ENCODE data around the gene CLEC19A. TPM values are rescaled to one million over a fixed set of nuclear protein-coding genes. Genes with fewer than 3 reads are reported as not detected.

The CLEC19A gene
- not detected in 2 replicates for polyA plus RNA-seq (2014; cell fraction: cytosol; rRNA removed)
- 0.06 TPM in 1 of 2 replicates, not detected in the other for polyA plus RNA-seq (2014; cell fraction: nucleus; rRNA removed)

DNA sequence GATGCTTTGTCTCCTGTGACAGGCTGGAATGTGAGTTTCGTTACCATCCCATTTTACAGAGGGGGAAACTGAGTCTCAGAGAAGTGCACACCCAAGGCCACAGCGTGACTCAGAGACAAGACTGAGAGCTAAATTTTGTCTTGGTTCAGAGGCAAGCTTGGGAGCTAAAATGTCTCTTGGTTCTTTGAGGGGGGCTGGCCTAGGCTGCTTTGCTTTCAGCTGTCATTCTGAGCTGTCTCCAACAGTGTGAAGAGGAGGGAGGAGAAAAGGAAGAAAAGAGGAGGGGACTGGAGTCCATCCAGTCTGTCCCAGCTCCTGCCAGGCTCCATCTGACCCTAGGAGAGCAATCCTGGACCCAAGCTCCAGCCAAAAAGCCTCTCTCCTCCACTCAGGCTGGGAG lies at the start of gene CLEC19A:
CLEC19A (plus strand) TSS at position 301 of the 400 bp plus-strand sequence. CDS start 121 bp downstream, outside the sequence.
- no peak for DNase-seq (ENCODE audit: low spot score)

DNA sequence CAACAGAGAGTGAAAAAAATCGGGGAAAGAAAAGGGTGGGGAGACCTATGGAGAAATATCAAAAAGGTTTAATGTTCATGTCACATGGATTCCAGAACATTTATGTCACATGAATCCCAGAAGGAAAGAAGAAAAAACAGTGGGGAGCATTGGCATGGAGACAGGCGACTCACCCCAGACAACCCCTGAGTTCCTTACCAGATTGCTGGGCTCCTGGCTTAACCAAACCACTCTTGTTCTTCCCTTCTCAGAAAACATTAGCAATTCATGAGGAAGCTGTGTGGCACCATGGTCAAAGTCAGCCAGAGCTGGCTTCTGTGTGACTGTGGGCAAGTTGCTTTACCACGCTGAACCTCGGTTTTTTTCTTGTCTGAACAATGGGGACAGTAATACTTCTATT lies 49.6 kb upstream of the CLEC19A start:
- no peak for DNase-seq (ENCODE audit: low spot score)

DNA sequence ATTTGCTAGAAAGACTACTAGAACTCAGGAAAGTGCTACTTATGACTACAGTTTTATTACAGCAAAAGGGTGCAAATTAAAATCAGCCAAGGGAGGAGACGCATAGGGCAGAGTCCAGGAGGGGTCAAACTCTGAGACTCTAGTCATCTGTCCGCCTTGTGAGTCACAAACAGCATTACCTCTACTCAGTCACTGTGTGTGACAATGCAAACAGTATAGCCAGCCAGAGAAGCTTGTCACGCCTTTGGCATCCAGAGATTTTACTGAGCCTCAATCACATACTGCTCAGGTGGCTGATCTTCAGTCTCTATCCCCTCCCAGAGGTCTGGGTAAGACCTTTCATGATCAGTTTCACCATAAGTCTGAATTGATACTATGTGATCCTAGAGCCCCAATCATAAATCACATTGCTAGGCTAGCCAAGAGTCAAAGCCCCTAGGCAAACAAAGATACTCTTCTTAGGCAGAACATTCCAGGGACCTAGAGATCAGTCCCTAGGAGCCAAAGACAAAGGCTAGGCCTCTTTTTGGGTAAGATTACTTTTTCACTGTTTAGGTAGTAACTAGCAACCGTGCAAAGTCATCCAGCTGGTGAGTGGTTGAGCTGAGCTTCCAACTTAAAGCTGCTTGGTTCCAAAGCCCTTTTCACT lies 48.8 kb upstream of the CLEC19A start:
- no peak for DNase-seq (ENCODE audit: low spot score)

DNA sequence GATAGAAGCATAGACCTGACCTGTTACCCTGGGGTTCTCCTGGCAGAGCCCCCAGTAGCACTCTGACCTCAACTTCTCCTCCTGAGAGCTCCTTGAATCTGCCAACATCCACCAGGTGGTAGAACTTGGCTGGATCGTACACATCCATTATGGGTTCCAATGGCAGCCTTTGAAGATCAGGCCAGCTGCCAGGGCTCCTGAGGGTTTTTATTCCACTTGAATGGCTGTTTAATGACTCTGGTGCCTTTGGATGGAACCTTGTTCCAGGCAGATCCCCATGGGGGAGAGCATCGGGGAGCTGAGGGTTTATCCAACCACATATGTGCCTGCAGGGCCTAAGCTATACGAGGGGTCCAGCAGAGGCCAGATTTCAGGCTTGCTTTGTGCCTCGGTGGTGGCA lies 47.1 kb upstream of the CLEC19A start:
- DNase-seq (ENCODE audit: low spot score): no peak

DNA sequence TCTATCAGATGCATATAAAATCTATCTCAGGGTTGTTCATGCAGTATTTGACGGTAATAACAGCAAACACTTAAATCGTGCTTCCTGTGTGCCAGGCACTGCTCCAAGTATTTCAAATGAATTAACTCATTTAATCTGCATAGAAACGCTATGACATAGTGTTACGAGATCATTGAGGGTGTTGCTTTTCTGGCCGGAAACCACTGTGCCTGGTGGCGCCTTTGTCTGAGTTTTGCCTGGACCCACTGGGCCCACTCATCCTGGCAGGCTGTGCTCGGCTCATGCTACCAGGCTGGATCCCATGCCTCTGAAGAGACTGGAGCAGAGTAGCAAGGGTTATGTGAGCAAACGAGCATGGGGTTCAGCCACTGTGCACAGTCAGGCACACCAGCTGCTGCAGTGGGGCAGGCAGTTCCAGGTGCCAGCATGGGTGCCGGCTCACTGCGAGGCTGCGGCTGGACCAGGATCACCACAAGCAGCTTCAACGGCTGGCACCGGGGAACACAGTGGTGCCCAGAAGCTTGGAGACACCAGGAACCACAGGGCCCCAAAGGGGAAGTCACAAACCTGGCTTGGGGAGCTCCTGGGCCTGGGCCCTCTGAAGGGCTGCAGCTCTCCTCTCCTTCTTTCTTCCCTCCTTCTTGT lies 45.9 kb upstream of the CLEC19A start:
- no peak for DNase-seq (ENCODE audit: low spot score)

DNA sequence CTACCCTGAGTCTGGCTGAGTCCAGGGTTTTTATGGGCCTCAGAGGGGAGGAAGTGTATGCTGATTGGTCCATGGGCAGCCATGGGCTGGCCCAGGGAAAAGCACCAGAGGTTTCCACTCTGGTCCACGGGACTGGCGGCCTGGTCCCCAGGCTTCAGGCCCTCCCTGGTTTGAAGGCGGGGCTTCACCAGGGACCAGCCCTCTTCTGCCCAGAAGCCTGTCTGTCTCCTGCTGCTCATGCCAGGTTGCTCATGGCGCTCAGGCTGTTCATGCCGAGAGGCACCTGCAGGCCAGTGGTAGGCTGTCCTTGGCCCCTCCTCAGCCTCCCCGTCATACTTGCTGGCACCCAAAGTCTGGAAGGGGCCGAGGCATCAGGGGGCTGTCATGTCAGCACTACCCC lies 45.0 kb upstream of the CLEC19A start:
- DNase-seq (ENCODE audit: low spot score): no peak

DNA sequence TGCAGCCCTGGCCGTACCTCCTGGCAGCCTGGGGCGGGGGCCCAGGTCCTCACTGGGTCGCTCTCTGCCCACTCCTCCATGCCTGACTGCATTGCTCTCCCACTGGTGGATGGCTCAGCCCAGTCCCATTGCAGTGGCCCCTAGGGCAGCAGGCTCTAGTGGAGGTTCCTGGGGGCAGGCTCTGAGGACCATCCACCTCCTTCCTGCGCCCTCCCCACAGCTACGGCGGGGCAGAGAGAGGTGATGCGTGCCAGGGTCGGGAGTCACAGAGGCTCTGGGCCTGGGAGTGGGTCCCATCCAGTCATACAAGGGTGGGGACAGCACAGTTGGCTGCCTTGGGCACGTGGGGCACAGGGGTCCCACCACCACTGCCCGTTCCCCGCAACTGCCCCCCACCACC lies 44.0 kb upstream of the CLEC19A start:
- DNase-seq (ENCODE audit: low spot score): no peak

DNA sequence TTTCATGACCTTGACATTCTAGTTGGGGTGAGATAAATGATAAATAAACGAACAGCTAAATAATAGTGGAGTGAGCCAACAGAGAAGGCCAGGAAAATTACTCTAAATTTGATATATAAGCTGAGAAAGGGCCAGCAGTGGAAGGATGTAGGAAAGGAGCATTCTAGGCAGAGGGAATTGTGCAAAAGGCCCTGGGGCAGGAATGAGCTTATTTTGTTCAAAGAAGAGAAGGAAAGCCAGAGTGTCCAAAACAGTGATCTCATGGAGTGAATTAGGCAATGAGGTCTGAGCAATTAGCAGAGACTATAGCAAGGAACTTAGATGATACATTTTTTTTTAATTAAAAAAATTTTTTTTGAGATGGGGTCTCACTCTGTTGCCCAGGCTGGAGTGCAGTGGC lies 43.3 kb upstream of the CLEC19A start:
- DNase-seq (ENCODE audit: low spot score): no peak

DNA sequence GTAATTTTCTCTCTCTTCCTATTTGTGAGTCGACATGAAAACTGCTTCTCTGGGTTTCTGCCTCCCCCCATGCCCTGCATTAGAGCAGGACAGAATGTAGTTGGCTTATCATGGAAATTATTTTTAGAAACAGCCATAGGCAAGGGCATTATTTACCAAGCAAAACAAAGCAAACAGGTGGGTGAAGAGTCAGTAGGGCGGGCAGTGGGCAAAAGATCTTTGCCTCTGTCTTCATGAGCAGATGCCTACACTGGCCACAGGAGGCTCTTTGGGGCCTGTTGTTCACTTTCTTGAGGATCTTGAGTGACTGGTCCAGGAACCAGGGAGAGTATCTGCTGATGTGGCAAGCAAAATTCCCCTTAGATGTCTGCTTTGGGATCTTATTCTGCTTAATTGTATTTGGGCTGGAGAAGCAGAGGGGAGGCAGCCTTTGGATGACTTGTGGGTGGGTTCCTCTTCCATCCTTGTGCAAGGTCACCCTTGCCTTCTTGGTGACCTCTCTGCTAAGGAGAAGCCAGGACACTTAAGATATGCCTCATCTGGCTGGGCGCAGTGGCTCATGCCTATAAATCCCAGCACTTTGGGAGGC lies 42.5 kb upstream of the CLEC19A start:
- DNase-seq (ENCODE audit: low spot score): no peak

DNA sequence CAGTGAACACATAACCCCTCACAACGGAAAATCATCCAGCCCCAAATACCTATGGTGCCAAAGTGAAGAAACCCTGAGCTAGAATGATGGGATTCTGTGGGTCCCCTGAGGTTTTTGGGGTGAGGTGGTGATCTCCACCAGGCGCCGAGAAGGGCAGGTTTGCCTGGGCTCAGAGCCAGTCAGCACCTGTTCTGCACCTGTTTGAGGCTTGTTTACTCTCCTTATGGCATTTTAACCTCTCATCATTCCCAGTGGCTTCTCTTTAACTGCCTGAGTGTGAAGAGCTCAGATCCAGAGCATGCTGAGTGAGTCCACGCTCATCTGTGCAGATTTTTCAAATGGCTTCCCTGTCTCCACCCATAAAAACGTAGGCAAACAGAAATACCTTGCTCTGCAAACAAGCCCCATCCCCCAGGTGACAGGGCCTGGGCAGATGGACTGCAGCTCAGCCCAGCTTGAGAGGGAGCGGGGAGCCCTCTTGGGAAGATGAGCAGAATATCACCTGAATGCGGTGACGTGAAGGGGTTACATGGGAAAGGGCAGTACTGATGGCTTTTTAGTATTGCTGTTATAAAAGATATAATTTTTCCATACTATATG lies 40.1 kb upstream of the CLEC19A start:
- DNase-seq (ENCODE audit: low spot score): no peak

DNA sequence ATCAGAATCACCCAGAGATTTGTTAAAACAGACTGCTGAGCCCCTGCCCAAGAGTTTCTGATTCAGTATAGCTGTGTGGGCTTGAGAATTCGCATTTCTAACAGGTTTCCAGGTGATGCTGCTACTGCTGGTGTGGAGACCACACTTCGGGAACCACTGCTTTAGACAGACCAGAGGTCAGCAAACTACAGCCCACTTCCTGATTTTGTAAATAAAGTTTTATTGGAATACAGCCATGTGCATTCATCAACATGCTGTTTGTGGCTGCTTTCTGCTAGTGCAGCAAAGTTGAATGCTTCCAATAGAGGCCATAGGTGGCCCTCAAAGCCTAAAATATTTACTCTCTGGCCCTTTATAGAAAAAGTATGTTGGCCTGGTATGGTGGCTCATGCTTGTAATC lies 32.6 kb upstream of the CLEC19A start:
- no peak for DNase-seq (ENCODE audit: low spot score)

DNA sequence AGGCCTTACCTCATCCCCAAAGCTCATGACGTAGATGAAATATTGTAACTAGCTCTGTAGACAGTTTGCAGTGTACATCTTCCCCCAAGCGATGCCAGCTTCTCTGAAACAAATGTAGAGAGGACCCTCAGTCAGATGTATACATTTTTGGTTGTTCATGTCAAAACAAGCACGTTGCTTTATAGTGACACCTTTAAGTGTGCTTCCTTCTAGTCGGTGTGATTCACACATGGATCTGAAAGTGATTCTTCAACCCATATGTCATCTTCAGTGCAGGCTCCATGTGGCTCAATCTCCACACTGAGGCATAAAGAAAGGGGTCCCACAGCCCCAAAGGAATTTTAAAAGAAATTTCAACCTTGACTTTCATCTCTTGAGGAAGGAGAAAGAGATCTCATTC lies 30.9 kb upstream of the CLEC19A start:
- no peak for DNase-seq (ENCODE audit: low spot score)

DNA sequence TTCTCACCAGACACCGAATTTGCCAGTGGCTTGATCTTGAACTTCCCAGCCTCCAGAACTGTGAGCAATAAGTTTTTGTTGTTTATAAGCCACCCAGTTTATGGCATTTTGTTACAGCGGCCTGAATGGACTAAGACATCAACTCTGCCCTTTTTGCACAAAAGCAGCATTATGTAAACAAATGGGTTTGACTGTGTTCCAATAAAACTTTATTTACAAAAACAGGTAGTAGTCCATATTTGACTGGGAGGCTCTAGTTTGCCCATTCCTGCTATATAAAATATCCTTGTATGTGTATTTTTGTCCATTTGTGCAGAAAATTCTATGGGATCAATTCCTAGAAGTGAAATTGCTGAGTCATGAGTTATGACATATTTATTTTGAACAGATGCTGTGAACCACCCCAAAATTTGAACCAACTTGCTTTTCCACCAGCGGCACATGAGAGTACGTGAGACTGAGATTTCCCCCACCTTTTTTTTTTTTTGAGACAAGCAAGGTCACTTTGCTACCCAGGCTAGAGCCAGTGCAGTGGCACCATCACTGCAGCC lies 21.3 kb upstream of the CLEC19A start:
- DNase-seq (ENCODE audit: low spot score): no peak

DNA sequence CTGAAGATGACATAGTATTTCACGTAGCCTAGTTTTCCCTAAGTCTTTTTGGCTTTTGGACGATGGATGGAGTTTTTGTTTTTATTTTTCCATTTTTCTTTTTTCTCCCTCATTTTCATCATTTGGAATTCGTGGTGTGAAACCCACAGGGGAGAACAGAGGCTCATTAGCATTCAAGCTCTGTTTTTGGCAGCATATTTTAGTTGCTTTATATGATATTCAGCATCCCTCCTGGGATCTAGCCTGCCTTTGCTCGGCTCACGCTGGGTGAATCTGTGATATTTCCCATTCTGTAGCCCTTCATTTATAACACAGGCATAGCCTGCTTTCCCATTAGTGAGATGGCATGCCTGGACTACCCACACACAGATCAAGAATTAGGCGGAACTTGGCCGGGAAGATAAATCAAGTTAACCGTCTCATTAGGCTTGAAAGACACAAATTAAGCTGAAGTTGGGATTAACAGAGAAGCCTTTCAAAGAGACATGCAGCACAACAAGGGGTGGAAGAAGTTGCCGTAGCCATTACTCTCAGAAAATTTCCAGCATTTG lies 20.1 kb upstream of the CLEC19A start:
- no peak for DNase-seq (ENCODE audit: low spot score)

DNA sequence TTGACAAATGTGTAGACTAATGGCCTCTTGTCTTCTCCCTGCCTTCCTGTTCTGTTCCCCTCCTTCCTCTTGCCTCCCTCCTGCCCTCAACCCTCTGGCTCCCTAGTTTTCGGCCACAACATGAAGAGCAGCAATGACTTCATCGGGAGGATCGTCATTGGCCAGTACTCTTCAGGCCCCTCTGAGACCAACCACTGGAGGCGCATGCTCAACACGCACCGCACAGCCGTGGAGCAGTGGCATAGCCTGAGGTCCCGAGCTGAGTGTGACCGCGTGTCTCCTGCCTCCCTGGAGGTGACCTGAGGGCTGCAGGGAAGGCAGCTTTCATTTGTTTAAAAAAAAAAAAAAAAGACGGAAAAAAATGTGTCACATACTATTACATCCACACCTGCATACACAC lies 18.8 kb upstream of the CLEC19A start:
- DNase-seq (ENCODE audit: low spot score): no peak

DNA sequence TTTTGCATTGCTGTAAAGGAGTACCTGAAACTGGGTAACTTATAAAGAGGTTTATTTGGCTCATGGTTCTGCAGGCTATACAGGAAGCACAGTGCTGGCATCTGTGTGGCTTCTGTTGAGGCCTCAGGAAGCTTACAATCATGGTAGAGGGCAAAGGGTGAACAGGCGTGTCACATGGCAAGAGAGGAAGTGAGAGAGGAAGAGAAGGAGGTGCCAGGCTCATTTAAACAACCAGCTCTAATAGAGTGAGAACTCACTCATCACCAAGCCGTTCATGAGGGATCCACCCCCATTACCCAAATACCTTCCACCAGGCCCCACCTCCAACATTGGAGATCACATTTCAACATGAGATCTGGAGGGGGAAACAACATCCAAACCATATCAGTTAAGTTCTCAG lies 16.4 kb upstream of the CLEC19A start:
- DNase-seq (ENCODE audit: low spot score): no peak

DNA sequence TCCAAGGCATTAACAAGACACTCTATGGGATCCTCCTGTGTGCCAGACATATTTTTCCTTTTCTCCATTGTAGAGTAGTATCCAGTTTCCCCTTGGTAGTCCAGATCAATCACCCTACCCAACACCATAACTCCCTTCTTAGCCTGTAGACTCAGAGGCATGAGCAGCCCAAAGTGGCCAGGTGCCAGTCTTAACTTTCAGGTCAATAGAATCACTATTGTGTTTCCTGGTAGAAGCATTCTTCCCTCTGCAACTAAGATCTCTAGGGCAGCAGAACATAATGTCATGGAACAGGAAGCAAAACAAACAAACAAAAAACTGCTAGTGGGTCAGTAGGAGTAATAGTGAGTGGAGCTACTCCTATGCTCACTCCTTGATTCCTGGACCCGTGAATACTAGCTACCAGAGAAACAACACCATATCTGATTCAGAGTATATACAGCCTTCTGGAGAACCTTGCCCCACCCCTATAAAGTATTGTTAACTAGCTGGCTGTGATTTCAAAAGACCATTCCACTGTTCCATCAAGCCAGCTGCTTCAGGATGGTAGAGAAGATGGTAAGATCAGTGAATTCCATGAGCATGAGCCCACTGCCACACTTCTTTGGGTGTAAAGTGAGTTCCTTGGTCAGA lies 11.2 kb upstream of the CLEC19A start:
- no peak for DNase-seq (ENCODE audit: low spot score)

DNA sequence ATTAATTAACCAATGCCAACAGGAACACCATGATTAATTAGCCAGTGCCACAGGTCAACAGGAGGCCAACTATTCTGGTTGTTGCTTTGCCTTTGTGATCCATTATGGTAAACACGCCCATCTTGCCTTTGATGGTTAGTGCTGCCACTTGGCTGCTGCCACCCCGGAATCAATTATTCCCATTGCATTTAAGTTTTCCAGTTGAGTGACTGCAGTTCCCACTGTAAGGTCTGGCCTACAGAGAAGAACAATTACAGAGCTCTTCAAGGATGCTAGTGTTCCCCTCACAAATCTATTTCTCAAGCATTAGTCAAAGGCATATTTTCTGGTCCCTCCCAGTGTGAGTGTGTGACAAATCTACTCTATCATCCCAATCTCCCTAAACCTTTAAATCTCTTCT lies 7.1 kb upstream of the CLEC19A start:
- no peak for DNase-seq (ENCODE audit: low spot score)

DNA sequence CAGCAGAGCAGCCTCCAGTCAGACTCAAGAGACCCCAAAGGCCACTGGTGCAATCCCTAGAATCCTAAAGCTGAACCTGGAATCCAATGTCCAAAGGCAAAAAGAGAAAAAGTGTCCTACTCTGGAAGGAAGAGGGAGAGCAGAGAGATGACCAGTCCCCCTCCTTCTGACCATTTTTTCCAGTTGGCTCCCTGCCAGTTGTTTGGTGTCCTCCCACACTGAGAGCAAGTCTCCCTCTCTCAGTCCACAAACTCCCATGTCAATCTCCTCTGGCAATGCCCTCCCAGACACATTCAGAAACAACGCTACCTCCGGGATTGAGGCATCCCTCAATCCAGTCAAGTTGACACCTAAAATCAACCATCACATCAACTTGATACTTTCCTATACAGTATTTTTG lies 4.3 kb upstream of the CLEC19A start:
- DNase-seq (ENCODE audit: low spot score): no peak

DNA sequence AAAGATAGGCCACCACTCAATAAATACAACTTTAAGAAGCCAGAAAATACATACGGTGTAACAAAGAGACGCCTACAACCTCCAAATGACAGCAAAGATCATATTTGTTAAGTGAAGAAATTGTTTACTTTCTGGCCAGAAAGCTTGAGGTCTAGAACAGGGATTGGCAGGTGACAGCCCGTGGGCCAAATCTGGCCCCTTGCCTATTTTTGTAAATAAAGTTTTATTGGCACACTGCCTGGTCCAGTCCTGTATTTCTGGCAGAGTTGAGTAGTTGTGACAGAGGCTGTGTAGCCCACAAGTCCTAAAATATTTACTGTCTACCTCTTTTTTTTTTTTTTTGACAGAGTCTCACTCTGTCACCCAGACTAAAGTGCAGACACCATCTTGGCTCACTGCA lies 3.4 kb upstream of the CLEC19A start:
- no peak for DNase-seq (ENCODE audit: low spot score)

DNA sequence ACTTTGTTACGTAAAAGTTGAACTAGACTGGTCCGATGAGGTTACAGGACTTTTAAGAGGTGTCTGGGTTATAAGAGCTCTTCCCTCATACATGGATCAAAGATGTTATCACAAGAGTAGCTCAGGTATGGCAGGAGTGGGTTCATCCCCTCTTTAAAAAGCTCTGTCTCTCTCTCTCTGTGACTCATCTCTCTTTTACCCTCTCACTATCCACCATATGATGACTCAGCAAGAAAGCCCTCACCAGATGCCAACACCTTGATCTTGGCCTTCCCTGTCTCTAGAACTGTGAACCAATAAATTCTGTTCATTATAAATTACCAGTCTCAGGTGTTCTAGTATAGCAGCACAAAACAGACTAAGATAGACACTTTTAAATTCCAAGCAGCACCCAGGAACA lies 1.9 kb upstream of the CLEC19A start:
- no peak for DNase-seq (ENCODE audit: low spot score)

DNA sequence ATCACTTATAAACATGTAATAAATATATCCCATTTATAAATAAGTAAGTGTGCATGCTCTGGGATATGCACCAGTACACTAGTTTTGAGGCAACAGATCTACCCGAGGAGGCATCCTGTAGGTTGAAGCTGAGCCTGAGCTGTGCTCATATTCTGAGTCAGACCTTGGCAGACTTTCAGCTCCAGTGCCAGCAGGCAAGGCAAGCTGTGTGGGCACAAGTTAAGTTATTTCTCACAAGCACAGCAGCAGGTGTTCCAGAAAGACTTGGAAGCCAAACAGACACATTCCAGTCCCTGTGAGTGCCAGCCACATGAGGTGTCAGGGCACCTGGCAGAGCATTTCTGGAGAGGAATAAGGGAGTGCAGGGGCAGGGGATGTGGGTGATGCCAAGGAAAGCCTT lies 1.3 kb upstream of the CLEC19A start:
- no peak for DNase-seq (ENCODE audit: low spot score)

All from SK-N-DZ (cell line).